GM21576 (cell line): ENCODE data around the gene SELENOW.
"Not testable (repeated sequence)": the region's sequence is repeated elsewhere in the genome, so short reads cannot be mapped to it uniquely, and the experiment has no call there.

Source experiments
- ATAC-seq: cut with Tn5 transposase; IDR thresholded peaks from one replicate; pipeline ENCODE4 v1.9.1; 2021; ENCODE audit warnings: mild to moderate bottlenecking, moderate library complexity; ENCODE audit not compliant: unreplicated experiment

The SELENOW gene

DNA sequence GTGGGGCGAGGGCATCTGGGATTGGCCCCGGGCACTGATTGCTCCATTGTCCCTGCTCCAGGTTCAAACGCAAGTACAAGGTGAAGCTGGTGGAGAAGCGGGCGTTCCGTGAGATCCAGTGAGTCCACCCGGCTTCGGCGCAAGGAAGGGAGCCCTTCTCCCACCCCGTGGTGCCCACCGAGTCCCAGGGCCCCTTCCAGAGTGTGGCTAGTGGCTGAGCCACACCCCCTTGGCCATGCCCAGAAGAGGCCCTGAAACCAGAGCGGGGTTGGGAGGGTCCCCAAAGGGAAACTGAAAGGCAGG lies 21.9 kb upstream of the SELENOW start:
- ATAC-seq: no peak

DNA sequence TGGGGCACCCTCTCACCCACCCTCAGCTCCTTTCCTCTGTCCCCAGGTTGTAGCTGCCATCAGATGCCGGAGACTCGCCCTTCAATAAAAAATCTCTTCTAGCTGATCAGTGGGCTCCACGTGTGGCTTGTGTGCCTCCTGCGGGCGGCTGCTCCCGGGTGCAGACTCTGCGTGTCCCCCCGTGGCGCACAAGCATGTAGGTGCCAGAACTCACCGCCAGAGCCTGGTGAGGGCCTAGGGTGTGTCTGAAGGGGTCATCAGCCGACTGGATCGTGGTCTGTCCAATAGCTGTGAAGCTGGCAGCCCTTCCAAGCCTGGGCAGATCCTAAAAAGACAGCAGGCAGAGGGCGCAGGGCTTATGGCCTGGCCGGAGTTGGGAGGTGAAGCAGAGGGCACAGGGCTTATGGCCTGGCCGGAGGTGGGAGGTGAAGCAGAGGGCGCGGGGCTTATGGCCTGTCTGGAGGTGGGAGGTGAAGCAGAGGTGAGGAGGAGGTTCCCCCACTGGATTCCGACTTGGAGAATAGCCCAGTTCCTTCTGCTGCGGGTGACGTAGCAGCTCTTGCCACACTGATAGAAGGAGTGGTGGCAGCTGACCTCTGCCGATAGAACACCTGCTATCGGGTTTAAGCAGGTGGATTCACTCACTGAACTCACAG lies 21.4 kb upstream of the SELENOW start:
- no peak for ATAC-seq

DNA sequence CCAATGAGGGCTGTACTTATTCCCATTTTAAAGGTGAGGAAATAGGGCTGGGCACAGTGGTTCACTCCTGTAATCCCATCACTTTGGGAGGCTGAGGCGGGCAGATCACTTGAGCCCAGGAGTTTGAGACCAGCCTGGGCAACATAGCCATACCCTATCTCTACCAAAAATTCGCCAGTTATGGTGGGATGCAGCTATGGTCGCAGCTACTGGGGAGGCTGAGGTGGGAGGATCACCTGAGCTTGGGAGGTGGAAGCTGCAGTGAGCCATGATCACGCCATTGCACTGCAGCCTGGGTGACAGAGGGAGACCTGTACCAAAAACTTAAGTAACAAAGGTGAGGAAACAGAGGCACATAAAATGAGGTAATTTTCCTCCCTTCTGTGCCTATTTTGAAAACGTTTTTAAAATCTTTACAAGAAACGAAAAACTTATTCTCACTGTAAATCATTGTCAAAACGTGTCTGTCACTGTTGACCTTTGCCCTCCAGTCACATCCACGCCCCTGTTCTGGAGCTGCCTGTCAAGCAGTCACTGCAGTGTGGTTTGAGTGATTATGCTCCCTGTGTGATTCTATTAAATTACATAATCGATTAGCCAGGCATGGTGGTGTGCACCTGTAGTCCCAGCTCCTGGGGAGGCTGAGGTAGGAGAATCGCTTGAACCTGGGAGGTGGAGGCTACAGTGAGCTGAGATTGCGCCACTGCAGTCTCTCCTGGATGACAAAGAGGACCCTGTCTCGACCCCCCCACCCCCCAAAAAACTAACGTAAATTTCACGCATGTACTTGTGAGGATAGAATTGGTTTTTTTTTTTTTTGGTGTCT lies 20.7 kb upstream of the SELENOW start:
- ATAC-seq: no peak

DNA sequence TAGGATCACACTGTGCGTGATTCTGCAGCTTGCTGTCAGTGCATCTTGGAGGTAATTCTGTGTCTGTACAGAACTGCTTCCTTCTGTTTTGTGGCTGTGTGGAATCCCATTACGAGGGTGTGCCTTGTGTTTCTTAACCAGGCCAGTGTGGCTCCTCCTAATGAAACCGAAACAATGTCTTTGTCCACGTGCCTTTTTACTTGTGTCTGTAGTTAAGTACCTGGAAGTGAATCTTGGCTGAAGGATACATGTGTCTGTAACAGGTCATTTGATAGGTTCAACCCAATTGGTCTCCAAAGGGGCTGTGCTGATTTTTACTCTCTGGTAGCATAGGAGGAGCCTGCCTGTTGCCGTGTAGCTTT lies 20.1 kb upstream of the SELENOW start:
- no peak for ATAC-seq

DNA sequence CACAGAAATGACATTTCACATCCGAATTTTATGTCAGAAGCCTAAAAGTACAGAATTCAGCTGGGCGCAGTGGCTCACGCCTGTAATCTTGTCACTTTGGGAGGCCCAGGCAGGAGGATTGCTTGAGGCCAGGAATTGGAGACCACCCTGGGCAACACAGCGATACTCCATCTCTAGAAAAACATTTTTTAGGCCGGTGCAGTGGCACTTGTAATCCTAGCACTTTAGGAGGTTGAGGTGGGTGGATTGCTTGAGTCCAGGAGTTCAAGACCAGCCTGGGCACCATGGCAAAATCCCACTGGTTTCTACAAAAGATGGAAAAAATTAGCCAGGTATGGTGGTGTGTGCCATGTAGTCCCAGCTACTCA lies 17.9 kb upstream of the SELENOW start:
- ATAC-seq: no peak

DNA sequence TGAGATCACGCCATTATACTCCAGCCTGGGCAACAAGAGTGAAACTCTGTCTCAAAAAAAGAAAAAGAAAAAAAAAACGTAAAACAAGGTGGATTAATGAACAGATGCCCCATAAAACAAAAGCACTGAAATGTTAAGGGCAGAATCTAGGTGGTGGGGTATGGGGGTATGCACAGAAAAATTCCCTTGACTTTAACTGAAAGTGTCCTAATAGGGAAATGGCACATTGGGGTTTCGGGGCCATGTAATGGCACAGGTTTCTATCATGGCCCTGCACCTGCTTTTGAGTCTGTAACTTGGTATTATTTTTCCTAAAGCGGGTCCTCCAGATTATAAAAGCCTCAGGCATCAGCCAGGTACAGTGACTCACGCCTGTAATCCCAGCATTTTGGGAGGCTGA lies 16.9 kb upstream of the SELENOW start:
- ATAC-seq: no peak

DNA sequence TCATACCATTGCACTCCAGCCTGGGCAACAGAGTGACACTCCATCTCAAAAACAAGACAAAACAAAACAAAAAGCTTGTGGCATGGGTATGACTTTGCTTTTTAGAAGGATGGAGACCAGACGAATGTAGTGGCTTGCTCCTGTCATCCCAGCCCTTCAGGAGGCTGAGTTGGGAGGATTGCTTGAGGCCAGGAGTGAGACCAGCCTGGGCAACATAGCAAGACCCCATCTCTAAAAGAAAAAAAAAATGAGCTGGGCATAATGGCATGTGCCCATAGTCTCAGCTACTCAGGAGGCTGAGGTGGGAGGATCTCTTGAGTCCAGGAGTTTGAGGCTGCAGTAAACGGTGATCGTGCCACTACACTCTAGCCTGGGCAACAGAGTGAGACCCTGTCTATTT lies 16.4 kb upstream of the SELENOW start:
- ATAC-seq: no peak

DNA sequence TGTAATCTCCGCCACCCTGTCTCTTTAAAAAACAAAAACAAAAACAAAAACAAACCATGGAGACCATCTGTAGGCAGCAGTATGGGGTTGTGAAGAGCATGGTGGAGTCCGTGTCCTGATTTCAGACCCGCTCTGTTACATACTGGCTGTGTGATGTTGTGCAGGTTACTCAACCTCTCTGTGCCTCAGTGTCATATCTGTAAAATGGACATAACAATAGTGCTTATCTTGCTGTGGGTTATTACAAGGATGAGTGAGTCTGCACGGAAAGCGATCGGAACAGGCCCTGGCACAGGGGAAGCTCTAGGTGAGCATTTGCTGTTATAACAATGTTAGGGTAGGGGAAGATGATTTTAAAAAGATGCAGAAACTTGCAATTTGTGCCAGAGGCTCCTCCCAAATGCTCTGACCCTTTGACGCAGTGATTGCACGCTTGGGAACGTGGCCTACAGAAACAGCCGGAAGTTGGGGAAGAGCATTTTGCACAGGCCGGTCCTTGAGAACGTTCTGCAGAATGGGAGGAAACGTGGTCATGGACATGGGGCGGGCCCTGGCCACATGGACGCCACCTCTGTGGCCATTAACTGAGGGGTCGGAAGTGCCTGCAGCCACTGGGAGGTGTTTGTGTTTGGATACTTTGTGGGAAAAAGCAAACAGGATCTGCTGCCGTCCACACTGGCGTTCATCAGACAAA lies 15.7 kb upstream of the SELENOW start:
- ATAC-seq: no peak

DNA sequence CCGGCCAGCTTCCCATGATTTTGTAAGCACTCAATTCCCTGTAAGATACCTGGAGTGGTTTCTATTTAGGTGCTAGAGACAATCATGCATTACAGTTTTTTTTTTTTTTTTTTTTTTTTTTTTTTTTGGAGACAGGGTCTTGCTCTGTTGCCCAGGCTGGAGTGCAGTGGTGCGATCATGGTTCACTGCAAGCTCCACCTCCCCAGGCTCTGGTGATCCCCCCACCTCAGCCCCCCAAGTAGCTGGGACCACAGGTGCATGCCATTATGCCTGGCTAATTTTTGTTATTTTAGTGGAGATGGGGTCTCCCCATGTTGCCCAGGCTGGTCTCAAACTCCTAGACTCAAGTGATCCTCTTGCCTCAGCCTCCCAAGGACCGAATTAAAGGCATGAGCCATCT lies 13.8 kb upstream of the SELENOW start:
- ATAC-seq: not testable (repeated sequence)

DNA sequence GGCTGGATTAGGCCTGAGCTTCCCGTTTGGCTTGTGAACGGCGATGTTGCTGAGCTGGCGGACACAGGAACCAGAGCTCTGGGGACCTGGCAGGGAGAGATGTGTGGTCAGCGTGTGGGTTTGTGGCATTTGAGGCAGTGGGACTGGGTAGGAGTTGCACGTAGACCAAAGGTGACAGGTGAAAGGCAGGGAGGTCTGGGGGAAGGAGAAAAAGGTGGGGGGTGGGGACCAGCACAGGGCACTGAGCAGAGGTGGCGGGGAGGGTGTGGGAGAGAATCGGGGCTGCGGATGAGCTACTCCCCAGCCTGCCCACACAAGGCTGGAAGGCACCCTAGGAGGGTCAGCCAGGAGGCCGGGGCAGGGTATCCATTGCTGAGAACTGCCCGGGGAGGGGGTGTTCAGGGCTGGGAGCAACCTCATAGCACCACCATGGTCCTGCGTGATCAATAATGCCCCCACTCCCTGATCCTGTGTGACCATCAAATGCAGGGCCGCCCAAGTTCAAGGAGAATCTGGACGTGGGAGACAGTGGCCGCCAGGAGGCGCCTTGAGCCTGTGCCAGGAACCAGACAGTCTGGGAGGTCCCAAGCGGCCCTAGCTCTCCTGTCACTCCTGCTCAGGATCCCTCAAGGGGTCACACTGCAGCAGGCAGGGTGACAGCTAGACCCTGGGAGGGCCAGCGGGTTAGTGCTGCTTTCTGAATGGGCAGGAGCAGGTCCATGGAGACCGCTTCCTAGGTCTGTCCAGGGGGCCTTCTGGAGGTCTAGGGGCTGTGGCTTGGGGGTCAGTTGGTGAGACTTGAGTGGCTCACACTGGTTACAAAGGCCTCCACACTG lies 12.8 kb upstream of the SELENOW start:
- no peak for ATAC-seq

DNA sequence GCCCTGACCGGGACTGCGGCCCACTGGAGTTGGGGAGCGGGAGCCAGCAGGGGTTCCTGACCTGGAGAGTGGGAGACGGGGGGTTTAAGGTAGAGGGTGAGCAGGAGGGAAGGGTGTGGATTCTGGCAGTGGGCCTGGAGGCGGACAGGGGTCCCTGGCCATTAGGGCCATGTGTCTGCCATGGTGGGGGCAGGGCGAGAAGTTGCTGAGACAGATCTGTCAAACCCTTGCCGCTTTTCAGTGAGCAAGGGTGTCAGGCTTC lies 12.2 kb upstream of the SELENOW start:
- no peak for ATAC-seq

DNA sequence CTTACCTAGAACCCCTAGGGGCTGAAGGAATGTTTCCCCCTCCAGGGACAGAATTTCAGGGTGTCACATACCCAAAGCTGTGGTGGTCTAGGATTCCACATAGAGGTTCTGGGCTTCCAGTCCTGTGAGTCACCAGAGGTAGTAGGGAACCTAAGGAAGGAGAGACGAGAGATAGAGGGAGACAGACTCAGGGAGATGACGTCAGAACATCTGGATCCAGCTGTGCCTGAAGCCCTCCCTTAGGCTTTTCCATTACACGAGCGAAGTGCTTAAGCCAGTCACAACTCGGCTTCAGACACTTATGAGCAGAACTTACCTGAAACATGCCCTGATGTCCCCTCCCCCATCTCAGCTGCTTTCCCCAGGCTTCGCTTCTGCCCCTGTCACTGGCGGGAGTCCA lies 11.8 kb upstream of the SELENOW start:
- ATAC-seq: no peak

DNA sequence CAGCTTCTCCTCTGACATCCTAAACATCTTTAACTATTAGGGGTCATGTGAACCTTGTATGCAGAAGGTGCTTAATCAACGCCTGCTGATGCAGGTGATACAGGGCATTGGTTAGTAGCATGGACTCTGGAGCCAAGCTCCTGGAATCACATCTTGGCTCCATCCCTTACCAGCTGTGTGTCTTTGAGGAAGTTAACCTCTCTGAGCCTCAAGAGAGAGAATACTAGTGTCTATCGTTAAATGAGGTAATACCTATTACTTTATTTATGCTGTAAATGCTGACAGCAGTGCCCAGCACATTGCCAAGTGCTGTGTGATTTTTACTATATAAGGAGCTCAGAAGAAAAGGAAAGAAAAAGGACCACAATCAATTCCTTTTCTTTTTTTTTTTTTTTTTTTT lies 11.2 kb upstream of the SELENOW start:
- no peak for ATAC-seq

DNA sequence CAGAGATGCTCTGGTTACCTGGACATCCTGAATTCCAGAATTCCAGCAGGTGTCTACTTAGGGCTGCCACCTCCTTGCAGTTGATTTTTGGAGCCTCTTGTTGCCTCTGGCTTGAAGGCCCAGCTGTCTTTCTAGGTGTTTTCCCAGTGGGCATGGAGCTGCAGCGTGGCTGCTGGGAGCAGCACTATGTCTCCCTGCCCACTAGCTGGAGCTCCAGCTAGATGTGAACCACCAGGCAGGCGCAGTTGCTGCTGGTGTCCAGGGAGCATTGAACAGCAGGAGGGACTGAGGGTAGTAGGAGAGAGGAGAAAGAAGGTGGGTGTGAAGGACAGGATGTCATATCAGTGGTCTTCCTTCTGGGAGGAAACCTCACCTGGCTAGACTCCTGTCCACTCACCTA lies 9.9 kb upstream of the SELENOW start:
- ATAC-seq: no peak

DNA sequence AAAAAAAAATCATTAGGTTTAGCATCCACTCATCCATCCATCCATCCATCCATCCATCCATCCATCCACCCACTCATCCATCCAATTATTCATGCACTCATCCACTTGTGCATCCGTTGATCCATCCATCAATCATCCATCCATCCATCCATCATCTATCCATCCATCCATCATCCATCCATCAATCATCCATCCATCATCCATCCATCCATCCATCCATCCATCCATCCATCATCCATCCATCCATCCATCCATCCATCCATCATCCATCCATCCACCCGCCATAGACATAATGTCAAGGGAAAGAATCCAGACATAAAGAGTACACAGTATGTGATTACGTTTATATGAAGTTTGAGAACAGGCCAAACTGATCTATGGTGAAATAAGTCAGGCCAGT lies 9.0 kb upstream of the SELENOW start:
- no peak for ATAC-seq

DNA sequence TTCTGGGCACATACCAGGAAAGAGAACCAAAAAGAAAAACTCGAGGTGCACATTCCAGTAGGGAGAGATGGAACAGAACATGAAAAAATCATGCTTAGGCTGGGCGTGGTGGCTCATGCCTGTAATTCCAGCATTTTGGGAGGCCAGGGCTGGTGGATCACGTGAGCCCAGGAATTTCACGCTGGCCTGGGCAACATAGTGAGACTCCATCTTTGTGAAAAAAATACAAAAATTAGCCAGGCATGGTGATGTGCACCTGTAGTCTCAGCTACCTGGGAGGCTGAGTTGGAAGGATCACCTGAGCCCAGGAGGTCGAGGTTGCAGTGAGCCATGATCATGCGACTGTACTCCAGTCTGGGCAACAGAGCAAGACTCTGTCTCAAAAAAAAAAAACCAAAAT lies 7.2 kb upstream of the SELENOW start:
- ATAC-seq: not testable (repeated sequence)

DNA sequence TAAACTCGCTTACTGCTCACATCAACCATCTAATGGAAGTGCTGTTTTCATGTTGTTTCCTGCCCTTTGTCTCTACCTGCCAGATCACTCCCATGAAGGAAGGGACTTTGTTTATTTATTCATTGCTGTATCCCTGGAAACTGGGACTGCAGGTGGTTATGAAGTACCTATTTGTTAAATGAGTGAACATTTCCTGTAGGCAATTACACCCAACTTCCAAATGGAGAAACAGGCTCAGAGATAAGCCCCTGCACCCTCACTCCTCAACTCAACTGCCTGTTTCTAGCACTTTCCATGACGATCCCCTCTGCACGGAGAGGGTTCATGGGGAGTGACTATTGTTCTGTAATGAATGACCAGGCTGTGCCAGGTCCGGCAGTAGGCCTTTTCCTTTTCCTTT lies 1.9 kb upstream of the SELENOW start:
- no peak for ATAC-seq

DNA sequence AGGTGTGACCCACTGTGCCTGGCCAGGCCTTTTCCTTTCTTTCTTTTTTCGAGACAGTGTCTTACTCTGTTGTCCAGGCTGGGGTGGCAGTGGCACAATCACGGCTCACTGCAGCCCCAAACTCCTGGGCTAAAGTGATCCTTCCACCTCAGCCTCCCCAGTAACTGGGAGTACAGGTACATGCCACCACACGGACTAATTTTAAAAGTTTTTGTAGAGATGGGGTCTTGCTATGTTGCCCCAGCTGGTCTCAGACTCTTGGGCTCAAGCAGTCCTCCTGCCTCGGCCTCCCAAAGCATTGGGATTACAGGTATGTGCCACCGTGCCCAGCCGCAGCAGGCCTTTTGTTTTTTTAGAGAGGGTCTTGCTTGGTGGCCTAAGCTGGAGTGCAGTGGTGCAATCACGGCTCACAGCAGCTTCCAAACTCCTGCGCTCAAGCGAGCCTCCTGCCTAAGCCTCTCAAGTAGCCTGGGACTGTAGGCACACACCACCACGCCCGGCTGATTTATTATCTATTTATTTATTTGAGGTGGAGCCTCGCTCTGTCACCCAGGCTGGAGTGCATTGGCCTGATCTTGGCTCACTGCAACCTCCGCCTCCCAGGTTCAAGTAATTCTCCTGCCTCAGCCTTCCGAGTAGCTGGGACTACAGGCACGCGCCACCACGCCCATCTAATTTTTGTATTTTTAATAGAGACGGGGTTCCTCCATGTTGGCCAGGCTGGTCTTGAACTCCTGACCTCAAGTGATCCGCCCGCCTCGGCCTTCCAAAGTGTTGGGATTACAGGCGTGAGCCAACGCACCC lies 1.1 kb upstream of the SELENOW start:
- not testable (repeated sequence) for ATAC-seq

DNA sequence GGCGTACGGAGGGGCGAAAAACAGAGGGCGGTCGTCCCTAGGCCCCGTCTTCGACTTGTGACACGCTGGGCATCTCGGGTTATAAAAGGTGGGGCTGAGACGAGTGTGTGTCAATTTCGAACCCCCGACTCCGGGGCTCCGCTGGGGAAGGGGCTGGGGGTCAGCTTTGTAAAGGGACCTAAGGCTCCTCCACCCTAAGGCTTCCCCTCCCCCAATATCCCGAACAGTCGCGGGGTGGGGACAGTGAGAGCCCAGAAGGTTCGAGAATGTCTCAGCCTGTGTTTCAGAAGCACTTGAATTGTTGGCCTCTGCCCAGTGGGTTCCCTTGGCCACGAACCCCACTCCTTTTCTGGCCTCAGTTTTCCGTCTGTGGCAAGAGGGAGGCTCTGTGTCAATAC lies 450 bp downstream of the SELENOW start:
- ATAC-seq: no peak

DNA sequence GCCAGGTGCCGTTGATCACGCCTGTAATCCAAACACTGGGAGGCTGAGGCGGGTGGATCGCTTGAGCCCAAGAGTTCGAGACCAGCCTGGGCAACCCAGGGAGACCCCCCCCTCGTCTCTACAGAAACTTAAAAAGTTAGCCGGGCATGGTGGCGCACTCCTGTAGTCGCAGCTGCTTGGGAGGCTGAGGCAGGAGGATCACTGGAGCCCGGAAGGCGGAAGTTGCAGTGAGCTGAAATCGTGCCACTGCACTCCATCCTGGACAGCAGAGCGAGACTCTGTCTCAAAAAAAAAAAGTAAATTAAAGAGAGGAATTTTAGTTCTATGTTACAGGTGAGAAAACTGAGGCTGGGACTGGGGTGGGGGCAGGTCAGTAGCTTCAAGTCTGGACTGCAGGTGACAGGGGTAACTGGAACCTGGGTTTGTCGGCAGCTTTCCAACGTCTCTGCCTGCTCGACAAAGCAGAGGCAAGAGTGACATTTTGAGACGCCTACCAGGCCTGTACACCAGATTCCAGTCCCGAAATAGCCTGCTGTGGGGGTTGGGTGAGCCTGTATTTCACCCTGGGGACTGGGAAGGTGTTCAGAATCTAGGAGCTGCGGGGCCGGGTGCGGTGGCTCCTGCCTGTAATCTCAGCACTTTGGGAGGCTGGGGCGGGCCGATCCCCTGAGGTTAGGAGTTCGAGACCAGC lies 1.2 kb downstream of the SELENOW start:
- ATAC-seq: no peak

DNA sequence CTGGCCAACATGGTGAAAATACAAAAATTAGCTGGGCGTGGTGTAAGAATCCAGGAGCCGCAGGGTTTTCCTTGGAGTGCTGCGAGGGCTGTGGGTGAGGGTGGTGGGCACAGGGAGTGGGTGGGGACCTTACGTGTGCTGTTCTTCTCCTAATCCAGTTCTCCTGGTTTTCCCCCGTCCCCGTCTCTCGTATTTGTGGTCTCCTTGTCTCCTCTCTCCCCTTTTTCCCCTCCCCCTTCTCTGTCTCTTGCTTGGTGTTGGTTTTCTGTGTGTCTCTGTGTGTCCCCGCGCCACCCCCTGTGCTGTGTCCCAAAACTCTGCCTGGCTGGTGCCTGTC lies 1.7 kb downstream of the SELENOW start:
- ATAC-seq: no peak
